ENCODE data around the gene ADCY3.

DNA sequence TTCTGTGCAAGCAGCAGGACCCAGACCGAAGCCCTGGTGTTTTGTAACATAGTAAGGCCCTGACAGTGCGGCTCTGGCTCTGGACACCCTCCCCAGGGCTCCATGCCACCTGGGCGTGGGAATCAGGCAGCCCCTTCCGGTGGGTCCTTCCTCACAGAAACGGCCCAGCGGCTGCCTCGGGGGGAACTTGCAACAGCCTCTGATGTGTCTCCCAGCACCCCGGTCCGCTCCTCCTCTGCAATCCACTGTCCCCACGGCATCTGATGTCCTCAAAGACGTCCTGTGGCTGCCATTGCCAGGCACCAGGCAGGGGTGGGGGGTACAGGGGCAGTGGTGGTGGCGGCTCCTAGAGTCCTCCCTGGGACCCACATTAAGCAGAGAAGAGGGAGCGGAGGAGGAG is 68.0 kb downstream of the ADCY3 start:
- TF ChIP-seq, protein P1, sequence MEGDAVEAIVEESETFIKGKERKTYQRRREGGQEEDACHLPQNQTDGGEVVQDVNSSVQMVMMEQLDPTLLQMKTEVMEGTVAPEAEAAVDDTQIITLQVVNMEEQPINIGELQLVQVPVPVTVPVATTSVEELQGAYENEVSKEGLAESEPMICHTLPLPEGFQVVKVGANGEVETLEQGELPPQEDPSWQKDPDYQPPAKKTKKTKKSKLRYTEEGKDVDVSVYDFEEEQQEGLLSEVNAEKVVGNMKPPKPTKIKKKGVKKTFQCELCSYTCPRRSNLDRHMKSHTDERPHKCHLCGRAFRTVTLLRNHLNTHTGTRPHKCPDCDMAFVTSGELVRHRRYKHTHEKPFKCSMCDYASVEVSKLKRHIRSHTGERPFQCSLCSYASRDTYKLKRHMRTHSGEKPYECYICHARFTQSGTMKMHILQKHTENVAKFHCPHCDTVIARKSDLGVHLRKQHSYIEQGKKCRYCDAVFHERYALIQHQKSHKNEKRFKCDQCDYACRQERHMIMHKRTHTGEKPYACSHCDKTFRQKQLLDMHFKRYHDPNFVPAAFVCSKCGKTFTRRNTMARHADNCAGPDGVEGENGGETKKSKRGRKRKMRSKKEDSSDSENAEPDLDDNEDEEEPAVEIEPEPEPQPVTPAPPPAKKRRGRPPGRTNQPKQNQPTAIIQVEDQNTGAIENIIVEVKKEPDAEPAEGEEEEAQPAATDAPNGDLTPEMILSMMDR (IDR thresholded peaks at IDR 0.05; ENCODE audit: poor library complexity, severe bottlenecking): no peak
- TF ChIP-seq EP300 (conservative IDR thresholded peaks at IDR 0.05; ENCODE audit: poor library complexity, severe bottlenecking) (no peak), TAF1 (IDR thresholded peaks at IDR 0.05; ENCODE audit: low read depth) (no peak), MXI1 (conservative IDR thresholded peaks at IDR 0.05; ENCODE audit: poor library complexity, severe bottlenecking) (no peak)

All from neural cell (in vitro differentiated cells).